DMS53 treated with DMSO at 0.1 percent for 48 hours (cell line): ENCODE data around the gene MYLK4.
A peak's percentile ranks its signal among the peaks of the same experiment; 100 is the strongest.

Experiments used
- DNase-seq: peaks from one replicate; lab custom pipeline; 2025; ENCODE audit not compliant: unreplicated experiment; lab: John Stamatoyannopoulos, UW

The MYLK4 gene

GRCh38 chr6:2663123-2663522 lies 87.6 kb downstream of the MYLK4 start:
- DNase-seq = no peak

GRCh38 chr6:2661651-2662050 lies 89.1 kb downstream of the MYLK4 start:
- no peak for DNase-seq

- no peak for DNase-seq
Measured at GRCh38 chr6:2659882-2660281, 90.8 kb downstream of the MYLK4 start.

GRCh38 chr6:2659381-2659780 lies 91.3 kb downstream of the MYLK4 start:
- no peak for DNase-seq

GRCh38 chr6:2658788-2659187 lies 91.9 kb downstream of the MYLK4 start:
- no peak for DNase-seq

GRCh38 chr6:2656460-2657079 lies 94.2 kb downstream of the MYLK4 start:
- no peak for DNase-seq

- no peak for DNase-seq
Measured at GRCh38 chr6:2655844-2656433, 94.8 kb downstream of the MYLK4 start.

GRCh38 chr6:2653369-2654032 lies 97.2 kb downstream of the MYLK4 start:
- no peak for DNase-seq

GRCh38 chr6:2652611-2653010 lies 98.1 kb downstream of the MYLK4 start:
- DNase-seq = no peak

GRCh38 chr6:2651961-2652360 lies 98.8 kb downstream of the MYLK4 start:
- no peak for DNase-seq

- DNase-seq = no peak
Measured at GRCh38 chr6:2651536-2651935, 99.2 kb downstream of the MYLK4 start.

- DNase-seq = no peak
Measured at GRCh38 chr6:2646346-2646745, 104.4 kb downstream of the MYLK4 start.

- DNase-seq = no peak
Measured at GRCh38 chr6:2643935-2644539, 106.7 kb downstream of the MYLK4 start.

GRCh38 chr6:2643130-2643529 lies 107.6 kb downstream of the MYLK4 start:
- DNase-seq = no peak

- no peak for DNase-seq
Measured at GRCh38 chr6:2641044-2641725, 109.5 kb downstream of the MYLK4 start.

- no peak for DNase-seq
Measured at GRCh38 chr6:2640551-2640950, 110.2 kb downstream of the MYLK4 start.

GRCh38 chr6:2639896-2640295 lies 110.8 kb downstream of the MYLK4 start:
- DNase-seq = no peak

- no peak for DNase-seq
Measured at GRCh38 chr6:2639167-2639566, 111.6 kb downstream of the MYLK4 start.

- no peak for DNase-seq
Measured at GRCh38 chr6:2636672-2637071, 114.0 kb downstream of the MYLK4 start.

- no peak for DNase-seq
Measured at GRCh38 chr6:2635911-2636310, 114.8 kb downstream of the MYLK4 start.

GRCh38 chr6:2634139-2634964 lies 116.4 kb downstream of the MYLK4 start:
- peak; percentile 76 for DNase-seq
